Retinal pigment epithelial cell (primary cell): ENCODE results near the gene FOXP4.

Source experiments
- DNase-seq: peaks from one replicate; pipeline ENCODE4 v3.0.0-alpha.2; 2010; ENCODE audit warnings: low read depth
- H3K4me3 ChIP-seq: 2 replicates; pipeline ENCODE4 v1.5.1; 2011; ENCODE audit warnings: mild to moderate bottlenecking, low read length, control low read depth, moderate library complexity
- CTCF ChIP-seq: conservative IDR thresholded peaks from 2 replicates; pipeline ENCODE4 v1.5.1; 2011; ENCODE audit warnings: low read depth, low read length, control low read depth, inconsistent platforms

Gene FOXP4

GRCh38 chr6:41586252-41587007 is 40.2 kb downstream of the FOXP4 start:
- no peak for DNase-seq
- no peak for TF ChIP-seq CTCF
- H3K4me3 ChIP-seq, result no peak overlapping the region

GRCh38 chr6:41587131-41587879 is 41.1 kb downstream of the FOXP4 start:
- TF ChIP-seq CTCF, result no peak
- H3K4me3 ChIP-seq, result no peak overlapping the region
- no peak for DNase-seq

- no peak for DNase-seq
- H3K4me3 ChIP-seq, result no peak overlapping the region
- TF ChIP-seq CTCF, result no peak
Observed at GRCh38 chr6:41588111-41588510, 41.9 kb downstream of the FOXP4 start.

GRCh38 chr6:41589223-41589622 is 43.0 kb downstream of the FOXP4 start:
- no peak overlapping the region for H3K4me3 ChIP-seq
- no peak for TF ChIP-seq CTCF
- DNase-seq, result no peak

GRCh38 chr6:41589636-41590622 is 43.7 kb downstream of the FOXP4 start:
- no peak for DNase-seq
- TF ChIP-seq CTCF, result no peak
- no peak overlapping the region for H3K4me3 ChIP-seq

- TF ChIP-seq CTCF, result no peak
- DNase-seq, result no peak
- H3K4me3 ChIP-seq, result no peak overlapping the region
Observed at GRCh38 chr6:41591122-41591521, 44.9 kb downstream of the FOXP4 start.
